ENCODE data around the gene SRRD. TPM values are rescaled to one million over a fixed set of nuclear protein-coding genes. Genes with fewer than 3 reads are reported as not detected.

The SRRD gene
- total and polyA plus RNA-seq, 12 donors: 10.3 to 261 (median 17.1) TPM

DNA sequence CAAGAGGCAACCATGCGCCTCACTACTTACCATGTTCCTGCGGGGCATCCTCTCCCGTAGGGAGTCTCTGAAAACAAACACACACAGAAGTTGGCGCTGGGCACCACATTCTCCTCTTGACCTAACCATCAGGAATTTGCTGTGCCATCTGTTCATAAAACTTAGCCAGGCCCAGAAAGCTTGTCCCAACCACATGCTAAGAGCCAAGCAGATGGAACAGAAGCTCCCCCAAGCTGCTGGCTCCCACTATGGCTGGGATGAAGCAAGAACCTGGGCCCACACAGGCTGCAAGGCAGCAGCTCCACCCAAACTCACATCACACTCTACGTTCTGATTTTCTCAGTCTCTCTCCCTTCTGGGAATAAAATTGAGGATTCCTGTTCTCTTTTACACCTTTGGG is 17.5 kb upstream of the SRRD start:
- H3K9me3 ChIP-seq (replicated peaks in 1 of 3): no peaks in the 10 kb centered on the region
- H3K27me3 ChIP-seq: no peaks in the 10 kb centered on the region
- H3K36me3 ChIP-seq (replicated peaks in 1 of 2): peaks cover 0 to 80% of the 10 kb centered on the region in 2 donors
- no peak for DNase-seq
- no peak overlapping the region for H3K27ac ChIP-seq
- intact Hi-C loops (cut with DNase I): loop anchor here in 1 of 2 donors (10.0 kb wide), 1 partner anchor 71 kb away; no protein-coding TSS in a partner anchor
- no peak overlapping the region for H3K4me3 ChIP-seq
- peaks cover 6 to 27% of the 10 kb centered on the region in 2 donors for H3K4me1 ChIP-seq (replicated peaks in 1 of 2)
- TF ChIP-seq, protein P1, sequence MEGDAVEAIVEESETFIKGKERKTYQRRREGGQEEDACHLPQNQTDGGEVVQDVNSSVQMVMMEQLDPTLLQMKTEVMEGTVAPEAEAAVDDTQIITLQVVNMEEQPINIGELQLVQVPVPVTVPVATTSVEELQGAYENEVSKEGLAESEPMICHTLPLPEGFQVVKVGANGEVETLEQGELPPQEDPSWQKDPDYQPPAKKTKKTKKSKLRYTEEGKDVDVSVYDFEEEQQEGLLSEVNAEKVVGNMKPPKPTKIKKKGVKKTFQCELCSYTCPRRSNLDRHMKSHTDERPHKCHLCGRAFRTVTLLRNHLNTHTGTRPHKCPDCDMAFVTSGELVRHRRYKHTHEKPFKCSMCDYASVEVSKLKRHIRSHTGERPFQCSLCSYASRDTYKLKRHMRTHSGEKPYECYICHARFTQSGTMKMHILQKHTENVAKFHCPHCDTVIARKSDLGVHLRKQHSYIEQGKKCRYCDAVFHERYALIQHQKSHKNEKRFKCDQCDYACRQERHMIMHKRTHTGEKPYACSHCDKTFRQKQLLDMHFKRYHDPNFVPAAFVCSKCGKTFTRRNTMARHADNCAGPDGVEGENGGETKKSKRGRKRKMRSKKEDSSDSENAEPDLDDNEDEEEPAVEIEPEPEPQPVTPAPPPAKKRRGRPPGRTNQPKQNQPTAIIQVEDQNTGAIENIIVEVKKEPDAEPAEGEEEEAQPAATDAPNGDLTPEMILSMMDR (IDR thresholded peaks at IDR 0.05): no peak
- TF ChIP-seq POLR2A (IDR thresholded peaks at IDR 0.05): no peak
- 84 to 96% (median 92%) methylated on average over 5 of the region's 5 CpGs for WGBS, 4 donors

DNA sequence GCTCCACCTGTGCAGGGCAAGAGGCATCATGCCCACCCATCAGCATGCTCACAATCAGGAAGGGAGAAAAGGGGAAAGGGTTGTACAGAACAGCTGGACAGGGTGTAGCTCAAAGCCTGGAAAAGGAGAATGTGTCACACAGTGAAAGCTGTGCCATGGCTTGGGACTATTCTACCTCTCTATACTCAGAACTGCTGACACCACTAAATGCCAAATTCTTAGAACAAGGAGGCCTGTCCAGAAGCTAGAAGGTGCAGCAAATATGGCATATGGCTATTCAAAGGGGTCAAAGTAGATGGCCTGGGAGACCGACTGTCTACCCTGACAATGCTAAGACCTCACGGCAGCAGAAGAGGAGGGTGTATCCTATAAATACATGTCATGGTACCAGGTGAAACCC is 12.9 kb upstream of the SRRD start:
- WGBS, 4 donors: 94 to 100% (median 97%) methylated on average over 2 of the region's 2 CpGs
- H3K36me3 ChIP-seq (replicated peaks in 1 of 2): peaks cover 0 to 88% of the 10 kb centered on the region in 2 donors

DNA sequence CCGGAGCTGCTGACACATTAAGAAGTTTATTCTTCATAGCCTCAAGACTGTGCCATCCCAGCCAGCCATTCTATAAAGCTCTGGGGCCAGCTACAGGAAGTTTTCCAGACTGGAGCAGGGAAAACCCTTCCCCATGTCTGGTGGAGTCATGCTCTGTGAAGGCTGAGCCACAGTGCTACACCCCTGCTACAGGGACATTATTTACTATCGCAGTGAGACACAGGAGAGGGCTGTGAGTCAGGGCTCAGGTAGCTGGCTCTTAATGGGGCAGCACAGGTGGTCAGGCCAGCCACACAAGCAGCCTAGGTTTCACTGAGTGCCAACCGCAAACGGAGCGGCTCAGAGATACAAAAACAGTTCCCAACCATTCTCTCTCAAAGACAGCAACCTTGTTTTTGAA is 12.2 kb upstream of the SRRD start:
- Histone ChIP-seq H3K27me3 (no peaks in the 10 kb centered on the region), H3K4me1 (replicated peaks in 1 of 2) (no peaks in the 10 kb centered on the region), H3K27ac (no peak overlapping the region), H3K9me3 (replicated peaks in 1 of 3) (no peaks in the 10 kb centered on the region), H3K4me3 (no peak overlapping the region), H3K36me3 (replicated peaks in 1 of 2) (peaks cover 0 to 87% of the 10 kb centered on the region in 2 donors)
- WGBS, 4 donors: 78 to 85% (median 83%) methylated on average over 5 of the region's 5 CpGs
- DNase-seq: peak in 1 of 7 donors; percentile 31
- intact Hi-C loops (cut with DNase I): no loop called here
- TF ChIP-seq, protein P1 (IDR thresholded peaks at IDR 0.05): no peak
- TF ChIP-seq POLR2A (IDR thresholded peaks at IDR 0.05): no peak

More for the DNA sequence above, 12.9 kb upstream of the SRRD start:
- Histone ChIP-seq H3K9me3 (replicated peaks in 1 of 3) (no peaks in the 10 kb centered on the region), H3K27me3 (no peaks in the 10 kb centered on the region), H3K4me1 (replicated peaks in 1 of 2) (no peaks in the 10 kb centered on the region), H3K4me3 (no peak overlapping the region), H3K27ac (no peak overlapping the region)
- no peak for TF ChIP-seq POLR2A (IDR thresholded peaks at IDR 0.05)
- intact Hi-C loops (cut with DNase I): no loop called here
- no peak for DNase-seq

DNA sequence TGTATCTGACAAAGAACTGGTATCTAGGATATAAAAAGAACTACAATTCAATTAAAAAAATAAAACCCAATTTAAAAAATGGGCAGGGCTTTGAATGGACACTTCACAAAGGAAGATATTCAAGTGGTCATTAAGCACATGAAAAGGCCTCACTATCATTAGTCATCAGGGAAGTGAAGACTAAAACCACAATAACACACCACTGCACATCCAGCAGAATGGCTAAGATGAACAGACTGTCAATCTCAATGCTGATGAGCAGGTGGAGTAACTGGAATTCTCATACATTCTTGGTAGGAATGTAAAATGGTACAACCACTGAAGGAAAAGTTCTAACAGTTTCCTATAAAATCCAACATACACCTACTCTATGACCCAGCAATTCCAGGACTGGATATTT is 9.0 kb upstream of the SRRD start:
- Histone ChIP-seq H3K27me3 (no peaks in the 10 kb centered on the region), H3K27ac (no peak overlapping the region), H3K9me3 (replicated peaks in 1 of 3) (no peaks in the 10 kb centered on the region), H3K4me1 (replicated peaks in 1 of 2) (peaks cover 0 to 3% of the 10 kb centered on the region in 2 donors), H3K36me3 (replicated peaks in 1 of 2) (peaks cover 0 to 74% of the 10 kb centered on the region in 2 donors), H3K4me3 (no peak overlapping the region)
- no peak for DNase-seq
- intact Hi-C loops (cut with DNase I): no loop called here
- TF ChIP-seq, protein P1 (IDR thresholded peaks at IDR 0.05): no peak
- no peak for TF ChIP-seq POLR2A (IDR thresholded peaks at IDR 0.05)

DNA sequence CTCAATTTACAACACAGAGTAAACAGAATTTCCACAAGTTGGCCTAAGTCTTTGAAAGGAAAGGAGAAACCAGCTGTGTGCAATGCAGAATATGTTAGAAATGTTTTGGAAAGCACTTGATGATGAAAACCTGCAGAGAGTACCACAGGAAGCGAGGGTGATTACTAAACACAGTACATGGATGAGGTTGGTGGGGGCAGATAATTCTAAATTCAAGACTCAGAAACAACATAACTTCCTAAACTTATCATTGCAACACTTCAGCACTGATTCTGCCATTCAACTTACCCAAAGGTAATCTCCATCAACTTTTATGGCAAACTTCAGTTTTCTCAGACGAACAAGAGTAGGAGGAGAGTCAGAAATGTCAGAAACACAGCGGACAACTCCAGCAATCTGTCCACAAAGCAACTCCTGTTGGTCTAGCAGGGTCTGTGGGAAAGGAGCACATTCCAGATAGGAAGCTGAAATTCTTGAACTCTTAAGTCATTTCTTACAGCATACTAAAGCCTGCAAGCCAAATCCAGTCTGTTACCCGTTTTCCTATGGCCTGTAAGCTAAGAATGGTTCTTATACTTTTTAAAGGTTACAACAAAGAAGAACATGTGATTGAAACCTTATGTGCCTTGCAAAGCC is 6.9 kb upstream of the SRRD start:
- TF ChIP-seq, protein P1 (IDR thresholded peaks at IDR 0.05): no peak
- no peak for TF ChIP-seq POLR2A (IDR thresholded peaks at IDR 0.05)
- 82 to 88% (median 86%) methylated on average over 4 of the region's 4 CpGs for WGBS, 4 donors
- DNase-seq: no peak
- Histone ChIP-seq H3K4me3 (no peak overlapping the region), H3K27ac (no peak overlapping the region), H3K4me1 (replicated peaks in 1 of 2) (peaks cover 0 to 24% of the 10 kb centered on the region in 2 donors), H3K36me3 (replicated peaks in 1 of 2) (peaks cover 0 to 52% of the 10 kb centered on the region in 2 donors), H3K9me3 (replicated peaks in 1 of 3) (no peaks in the 10 kb centered on the region), H3K27me3 (no peaks in the 10 kb centered on the region)
- intact Hi-C loops (cut with DNase I): no loop called here

Measured in adrenal gland (tissue), 12 donors.